ENCODE measurements around the gene THSD4. TPM values are rescaled to one million over a fixed set of nuclear protein-coding genes. Genes with fewer than 3 reads are reported as not detected.

Gene THSD4
- total RNA-seq, 1 donor from 2014 or later: 66.8 TPM

GRCh38 chr15:71375934-71376333, 260.7 kb downstream of the THSD4 start:
- no peak for DNase-seq (ENCODE audit: extremely low spot score in 2 of 2)
- Histone ChIP-seq H3K4me3 (no peak overlapping the region), H3K27me3 (no peaks in the 10 kb centered on the region), H3K4me1 (peaks cover 25% of the 10 kb centered on the region), H3K36me3 (no peaks in the 10 kb centered on the region), H3K9me3 (no peaks in the 10 kb centered on the region), H3K27ac (no peak overlapping the region)
- intact Hi-C loops (cut with DNase I): no loop called here
- TF ChIP-seq POLR2AphosphoS5 (IDR thresholded peaks at IDR 0.05; ENCODE audit: insufficient read depth in 1 of 2, low read depth in 1 of 2): no peak
- no peak for TF ChIP-seq POLR2A (IDR thresholded peaks at IDR 0.05)
- TF ChIP-seq, protein P1, sequence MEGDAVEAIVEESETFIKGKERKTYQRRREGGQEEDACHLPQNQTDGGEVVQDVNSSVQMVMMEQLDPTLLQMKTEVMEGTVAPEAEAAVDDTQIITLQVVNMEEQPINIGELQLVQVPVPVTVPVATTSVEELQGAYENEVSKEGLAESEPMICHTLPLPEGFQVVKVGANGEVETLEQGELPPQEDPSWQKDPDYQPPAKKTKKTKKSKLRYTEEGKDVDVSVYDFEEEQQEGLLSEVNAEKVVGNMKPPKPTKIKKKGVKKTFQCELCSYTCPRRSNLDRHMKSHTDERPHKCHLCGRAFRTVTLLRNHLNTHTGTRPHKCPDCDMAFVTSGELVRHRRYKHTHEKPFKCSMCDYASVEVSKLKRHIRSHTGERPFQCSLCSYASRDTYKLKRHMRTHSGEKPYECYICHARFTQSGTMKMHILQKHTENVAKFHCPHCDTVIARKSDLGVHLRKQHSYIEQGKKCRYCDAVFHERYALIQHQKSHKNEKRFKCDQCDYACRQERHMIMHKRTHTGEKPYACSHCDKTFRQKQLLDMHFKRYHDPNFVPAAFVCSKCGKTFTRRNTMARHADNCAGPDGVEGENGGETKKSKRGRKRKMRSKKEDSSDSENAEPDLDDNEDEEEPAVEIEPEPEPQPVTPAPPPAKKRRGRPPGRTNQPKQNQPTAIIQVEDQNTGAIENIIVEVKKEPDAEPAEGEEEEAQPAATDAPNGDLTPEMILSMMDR (IDR thresholded peaks at IDR 0.05): no peak

GRCh38 chr15:71379893-71380292, 264.6 kb downstream of the THSD4 start:
- DNase-seq (ENCODE audit: extremely low spot score in 2 of 2): no peak
- TF ChIP-seq POLR2AphosphoS5 (IDR thresholded peaks at IDR 0.05; ENCODE audit: insufficient read depth in 1 of 2, low read depth in 1 of 2): no peak
- TF ChIP-seq, protein P1 (IDR thresholded peaks at IDR 0.05): no peak
- TF ChIP-seq POLR2A (IDR thresholded peaks at IDR 0.05): no peak
- no peak overlapping the region for H3K4me3 ChIP-seq
- no peaks in the 10 kb centered on the region for H3K9me3 ChIP-seq
- intact Hi-C loops (cut with DNase I): no loop called here
- H3K4me1 ChIP-seq: peaks cover 9% of the 10 kb centered on the region
- H3K27ac ChIP-seq: no peak overlapping the region
- no peaks in the 10 kb centered on the region for H3K27me3 ChIP-seq
- no peaks in the 10 kb centered on the region for H3K36me3 ChIP-seq

DNA sequence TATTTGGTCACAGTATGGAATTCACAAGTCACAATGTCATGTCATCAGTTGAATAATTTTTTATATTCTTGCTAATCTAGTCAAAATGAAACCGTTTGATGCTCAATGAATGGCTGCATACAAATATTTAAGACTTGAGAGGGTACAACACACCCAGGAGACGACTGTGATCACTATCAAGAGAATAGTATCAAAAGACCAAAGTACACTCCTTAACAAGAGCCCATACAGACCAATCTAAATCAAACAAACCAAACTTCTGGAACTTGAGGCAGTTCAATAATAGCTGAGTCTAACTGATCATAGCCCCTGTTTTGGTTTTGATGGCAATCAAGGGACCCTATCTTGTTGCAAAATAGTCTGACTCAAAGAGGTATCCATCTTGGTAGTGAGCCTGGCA, 265.1 kb downstream of the THSD4 start:
- DNase-seq (ENCODE audit: extremely low spot score in 2 of 2): no peak
- TF ChIP-seq, protein P1 (IDR thresholded peaks at IDR 0.05): no peak
- no peak for TF ChIP-seq POLR2AphosphoS5 (IDR thresholded peaks at IDR 0.05; ENCODE audit: insufficient read depth in 1 of 2, low read depth in 1 of 2)
- TF ChIP-seq POLR2A (IDR thresholded peaks at IDR 0.05): no peak
- no peak overlapping the region for H3K4me3 ChIP-seq
- peaks cover 9% of the 10 kb centered on the region for H3K4me1 ChIP-seq
- intact Hi-C loops (cut with DNase I): no loop called here
- no peak overlapping the region for H3K27ac ChIP-seq
- no peaks in the 10 kb centered on the region for H3K36me3 ChIP-seq
- H3K9me3 ChIP-seq: no peaks in the 10 kb centered on the region
- no peaks in the 10 kb centered on the region for H3K27me3 ChIP-seq

GRCh38 chr15:71384501-71384900, 269.2 kb downstream of the THSD4 start:
- H3K9me3 ChIP-seq: no peaks in the 10 kb centered on the region
- DNase-seq (ENCODE audit: extremely low spot score in 2 of 2): no peak
- intact Hi-C loops (cut with DNase I): no loop called here
- H3K36me3 ChIP-seq: no peaks in the 10 kb centered on the region
- no peak overlapping the region for H3K4me3 ChIP-seq
- H3K27me3 ChIP-seq: no peaks in the 10 kb centered on the region
- TF ChIP-seq, protein P1 (IDR thresholded peaks at IDR 0.05): no peak
- TF ChIP-seq POLR2A (IDR thresholded peaks at IDR 0.05) (no peak), POLR2AphosphoS5 (IDR thresholded peaks at IDR 0.05; ENCODE audit: insufficient read depth in 1 of 2, low read depth in 1 of 2) (no peak)
- peaks cover 23% of the 10 kb centered on the region for H3K4me1 ChIP-seq
- no peak overlapping the region for H3K27ac ChIP-seq

DNA sequence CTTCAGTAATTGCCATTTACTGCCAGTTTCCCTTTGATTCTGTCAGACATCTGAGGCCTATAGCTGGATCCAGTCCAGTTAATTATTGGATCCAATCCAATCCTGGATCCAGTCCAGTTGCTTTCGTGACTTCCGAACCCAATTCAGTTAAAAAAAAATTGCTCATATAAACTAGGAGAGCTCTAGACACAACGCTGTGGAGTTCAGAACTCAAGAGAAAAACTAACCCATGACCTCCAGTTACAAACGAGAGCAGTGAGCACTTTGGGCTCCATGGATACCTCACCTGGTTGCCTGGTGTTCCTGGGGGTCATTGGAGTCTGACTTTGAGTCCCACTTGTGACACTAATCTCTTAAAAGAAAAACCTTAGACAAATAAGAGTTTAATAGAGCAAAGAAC, 269.8 kb downstream of the THSD4 start:
- Histone ChIP-seq H3K4me3 (no peak overlapping the region), H3K4me1 (peaks cover 23% of the 10 kb centered on the region), H3K27me3 (no peaks in the 10 kb centered on the region), H3K27ac (no peak overlapping the region), H3K36me3 (no peaks in the 10 kb centered on the region), H3K9me3 (no peaks in the 10 kb centered on the region)
- DNase-seq (ENCODE audit: extremely low spot score in 2 of 2): no peak
- TF ChIP-seq POLR2AphosphoS5 (IDR thresholded peaks at IDR 0.05; ENCODE audit: insufficient read depth in 1 of 2, low read depth in 1 of 2): no peak
- TF ChIP-seq, protein P1 (IDR thresholded peaks at IDR 0.05): no peak
- no peak for TF ChIP-seq POLR2A (IDR thresholded peaks at IDR 0.05)
- intact Hi-C loops (cut with DNase I): no loop called here
